Astrocyte of the hippocampus (primary cell): ENCODE results near the gene TGFBR2.

ENCODE experiments used
- DNase-seq: peaks from one replicate; pipeline ENCODE4 v3.0.0; 2011; ENCODE audit warnings: low read depth, low spot score

Gene TGFBR2

GRCh38 chr3:30719536-30719935 lies 113.1 kb downstream of the TGFBR2 start:
- DNase-seq = no peak

DNA sequence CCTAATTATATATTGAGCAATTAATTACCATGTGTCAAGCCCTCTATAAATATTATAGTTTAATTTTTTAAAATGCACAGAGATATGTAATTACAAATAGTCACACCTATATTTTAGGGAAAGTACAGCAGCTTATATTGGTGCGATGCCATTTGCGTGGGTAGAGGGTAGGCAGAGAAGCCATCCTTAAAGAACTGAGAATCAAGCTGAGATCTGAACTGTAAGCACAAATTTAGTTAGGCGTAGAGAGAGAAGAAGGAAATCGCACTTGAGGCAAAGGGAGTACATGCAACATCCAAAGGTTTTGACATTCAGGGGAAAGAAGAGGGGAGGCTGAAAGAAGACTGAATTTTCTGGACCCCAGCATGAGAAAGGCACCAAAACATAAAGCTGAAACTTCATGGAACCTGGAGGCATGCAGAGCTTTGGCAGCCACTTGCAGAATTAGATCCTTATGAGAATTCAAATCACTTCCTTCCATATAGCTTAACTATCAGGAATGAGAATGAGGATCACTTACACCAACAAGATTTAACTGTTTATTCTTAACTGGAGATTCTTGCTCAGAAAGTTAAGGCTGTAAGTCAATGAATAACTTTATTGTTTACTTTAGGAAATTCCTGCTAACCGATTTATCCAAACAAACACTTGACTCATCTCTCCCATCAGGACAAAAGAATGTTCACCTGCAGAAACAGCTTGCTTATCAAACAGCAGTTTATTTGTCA lies 114.3 kb downstream of the TGFBR2 start:
- DNase-seq = peak; percentile 30

DNA sequence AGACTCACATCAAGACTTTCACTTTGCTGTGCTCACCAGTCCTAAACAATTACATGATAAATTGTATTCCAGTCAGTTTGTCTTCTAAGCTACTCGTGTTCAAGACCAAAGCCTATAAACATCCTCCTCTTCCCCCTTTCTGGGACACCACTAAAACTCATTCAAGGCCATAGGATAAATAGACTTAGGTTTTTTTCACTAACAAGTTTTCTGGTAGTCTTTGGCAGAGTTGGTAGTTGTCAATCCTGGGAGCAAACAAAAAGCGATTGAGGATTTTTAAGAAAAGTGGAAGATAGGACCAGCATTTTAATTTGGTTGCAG lies 114.9 kb downstream of the TGFBR2 start:
- no peak for DNase-seq

DNA sequence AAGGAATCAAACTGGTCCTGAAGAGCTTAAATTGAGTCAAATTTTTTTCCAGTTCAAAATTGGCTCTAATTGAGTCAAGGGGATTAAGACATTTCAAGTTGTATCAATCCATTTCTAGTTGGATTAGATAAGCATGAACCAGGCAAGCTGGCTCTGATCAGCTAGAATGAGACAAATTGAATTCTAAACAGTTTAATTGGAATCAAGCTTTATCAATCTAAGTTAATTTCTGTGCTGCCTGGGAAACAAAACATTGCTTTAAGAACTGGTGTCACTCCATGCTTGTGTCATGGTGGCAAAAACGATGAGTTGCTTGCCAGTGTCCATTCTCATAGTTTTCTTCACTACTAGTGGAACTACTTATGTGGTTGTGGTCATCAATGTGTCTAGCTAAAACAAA lies 116.8 kb downstream of the TGFBR2 start:
- no peak for DNase-seq

GRCh38 chr3:30724863-30725262 lies 118.5 kb downstream of the TGFBR2 start:
- DNase-seq = no peak

DNA sequence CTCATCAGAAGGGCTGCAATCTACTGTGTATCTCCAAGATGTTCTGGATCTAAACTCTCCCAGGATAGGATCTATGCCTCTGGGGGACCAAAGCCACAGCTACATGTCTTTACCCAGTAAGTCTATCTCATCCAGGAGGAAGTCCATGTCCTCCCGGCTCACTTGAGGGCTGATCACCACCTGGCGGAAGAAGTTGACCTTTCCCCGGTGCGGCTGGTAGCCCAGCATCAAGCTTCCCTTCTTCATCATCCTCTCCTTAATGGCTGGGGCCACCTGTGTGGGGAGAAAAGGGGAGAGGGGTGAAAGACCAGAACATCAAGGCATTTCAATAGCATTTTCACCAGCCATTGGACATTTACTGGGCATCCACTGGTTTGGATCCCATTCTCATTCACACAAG lies 121.7 kb downstream of the TGFBR2 start:
- DNase-seq = no peak

DNA sequence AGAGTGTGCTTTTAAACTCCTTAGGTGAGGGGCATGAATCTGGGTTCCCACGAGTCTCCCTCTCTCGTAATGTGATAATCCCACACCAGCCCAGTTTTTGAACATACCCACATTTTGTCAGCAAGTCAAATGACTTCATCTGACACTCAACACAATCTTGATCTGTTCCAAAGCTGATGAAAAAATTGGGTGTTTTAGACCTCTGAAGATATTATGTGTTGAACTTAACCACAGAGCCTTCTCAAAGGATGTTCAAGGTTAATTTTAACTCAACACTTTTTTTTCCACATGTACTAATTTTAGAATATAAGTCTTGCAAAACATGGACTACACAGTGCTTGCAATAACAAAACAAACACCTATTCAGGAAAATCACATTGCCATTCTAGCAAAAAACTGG lies 123.1 kb downstream of the TGFBR2 start:
- no peak for DNase-seq

- DNase-seq = no peak
Observed at GRCh38 chr3:30729936-30730335, 123.5 kb downstream of the TGFBR2 start.

GRCh38 chr3:30730967-30731366 lies 124.6 kb downstream of the TGFBR2 start:
- DNase-seq = no peak

- no peak for DNase-seq
Observed at GRCh38 chr3:30733209-30733608, 126.8 kb downstream of the TGFBR2 start.

DNA sequence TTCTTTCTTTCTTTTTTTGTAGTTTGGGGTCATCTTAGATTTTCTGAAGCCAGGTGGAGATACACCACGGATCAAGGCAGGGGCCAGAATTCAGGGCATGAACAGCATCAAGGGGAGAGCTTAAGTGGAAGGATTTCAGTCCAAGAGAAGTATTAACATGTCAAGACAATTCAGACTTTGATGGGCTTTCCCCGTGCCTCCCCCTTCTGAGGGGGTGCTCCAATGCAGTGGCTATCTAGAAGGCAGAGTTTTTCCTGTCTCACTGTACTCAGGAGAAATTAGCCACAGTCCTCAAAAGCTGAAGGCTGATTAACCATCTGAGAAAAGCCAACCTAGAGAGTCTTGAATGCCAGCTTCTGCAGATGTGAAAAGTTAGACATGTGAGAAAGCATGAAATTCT lies 127.3 kb downstream of the TGFBR2 start:
- no peak for DNase-seq

DNA sequence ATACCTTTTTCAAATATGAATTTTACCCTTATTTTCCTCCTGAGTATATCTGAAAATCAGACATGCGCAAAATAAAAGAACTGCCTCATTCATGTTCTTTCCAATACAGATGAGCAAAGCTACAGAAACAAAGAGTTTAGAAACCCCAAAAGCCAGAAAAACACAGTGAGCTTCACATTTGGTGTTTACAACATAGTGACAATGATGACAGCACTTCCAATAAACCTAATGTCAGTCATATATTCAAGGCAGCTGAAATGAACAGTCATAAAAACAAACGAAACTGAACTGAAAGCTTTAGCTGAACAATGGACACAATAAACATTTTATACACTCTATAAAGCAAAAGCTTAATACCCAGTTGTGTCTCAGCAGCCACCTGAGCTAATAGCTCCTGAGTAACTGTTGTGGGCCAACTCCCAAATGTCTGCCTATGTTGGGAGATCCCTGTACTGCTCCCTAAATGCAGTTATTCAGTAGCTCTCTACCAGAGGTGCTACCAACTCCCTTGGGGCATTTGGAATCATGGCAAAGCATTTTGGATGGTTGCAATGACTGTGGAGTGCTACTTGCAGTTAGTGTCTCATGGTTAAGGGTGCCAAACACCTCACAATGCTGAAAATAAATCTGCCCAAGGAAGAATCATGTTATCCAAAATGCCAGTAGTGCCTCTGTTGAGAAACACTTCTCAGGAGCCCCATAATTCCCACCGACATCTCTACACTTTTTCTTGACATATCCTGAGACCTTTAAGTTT lies 131.5 kb downstream of the TGFBR2 start:
- no peak for DNase-seq

DNA sequence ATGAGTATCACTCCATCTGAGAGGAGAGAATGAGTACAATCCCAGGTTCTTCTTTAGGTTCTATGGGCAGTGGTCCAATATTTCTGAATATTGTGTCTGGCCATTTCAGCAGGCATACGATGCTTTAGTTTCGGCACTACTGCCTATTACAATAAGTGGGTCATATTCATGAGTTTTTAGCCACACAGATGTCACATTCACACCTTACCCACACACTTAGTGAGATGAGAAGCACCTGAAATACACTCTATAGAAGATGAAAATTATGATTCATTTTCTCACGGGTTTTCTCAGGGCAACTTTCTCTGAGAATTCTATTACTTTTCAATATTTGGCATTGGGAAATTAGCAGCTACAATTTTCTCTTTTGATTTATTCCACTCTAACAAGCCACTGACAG lies 132.2 kb downstream of the TGFBR2 start:
- no peak for DNase-seq

DNA sequence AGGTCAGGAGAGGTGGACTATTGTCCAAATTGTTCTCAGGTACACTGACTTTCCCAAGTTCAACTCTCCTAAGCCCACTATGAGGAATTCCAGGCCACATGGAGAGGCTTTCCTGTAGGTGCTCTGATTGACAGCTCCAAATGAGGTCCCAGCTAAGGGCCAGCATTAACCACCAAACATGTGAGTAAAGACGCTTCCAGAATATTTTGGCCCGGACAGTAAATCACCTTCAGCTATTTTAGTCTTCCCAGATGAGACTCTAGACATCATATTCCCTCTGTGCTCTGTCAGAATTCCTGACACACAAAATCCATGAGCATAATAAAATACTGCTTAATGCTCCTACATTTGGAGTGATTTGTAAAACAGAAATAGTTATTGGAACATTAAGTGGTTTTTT lies 135.5 kb downstream of the TGFBR2 start:
- DNase-seq = no peak

- DNase-seq = no peak
Observed at GRCh38 chr3:30742796-30743619, 136.6 kb downstream of the TGFBR2 start.
